GM18951 (cell line): ENCODE data around the gene KLHL7.

Experiments
- POLR2A ChIP-seq: IDR thresholded peaks from 4 replicates; pipeline ENCODE4 v1.6.1; 2011; ENCODE audit warnings: mild to moderate bottlenecking; ENCODE audit not compliant: insufficient read length, insufficient read depth; ENCODE audit errors: extremely low read depth
- in situ Hi-C: fragments of 300-500 bp; cut with MboI; formaldehyde crosslinking; loops from one replicate; pipeline ENCODE4 v1.12.0; 2022; ENCODE audit warnings: low sequenced_read_pairs, mixed read lengths, inconsistent platforms; ENCODE audit not compliant: unreplicated experiment

The KLHL7 gene

GRCh38 chr7:23096518-23097290 lies 8.9 kb upstream of the KLHL7 start:
- no peak for TF ChIP-seq POLR2A
- in situ Hi-C loops: no loop called here

GRCh38 chr7:23098029-23098428 lies 7.6 kb upstream of the KLHL7 start:
- TF ChIP-seq POLR2A: no peak
- in situ Hi-C loops: no loop called here

GRCh38 chr7:23098460-23098859 lies 7.1 kb upstream of the KLHL7 start:
- TF ChIP-seq POLR2A: no peak
- in situ Hi-C loops: no loop called here

- TF ChIP-seq POLR2A: no peak
- in situ Hi-C loops: no loop called here
Measured at GRCh38 chr7:23100697-23101096, 4.9 kb upstream of the KLHL7 start.

- no peak for TF ChIP-seq POLR2A
- in situ Hi-C loops: no loop called here
Measured at GRCh38 chr7:23105086-23105643, 420 bp upstream of the KLHL7 start.

- no peak for TF ChIP-seq POLR2A
- in situ Hi-C loops: no loop called here
Measured at GRCh38 chr7:23106057-23106822, 655 bp downstream of the KLHL7 start.

GRCh38 chr7:23106823-23107663 lies 1.5 kb downstream of the KLHL7 start:
- in situ Hi-C loops: no loop called here
- no peak for TF ChIP-seq POLR2A

GRCh38 chr7:23107781-23108180 lies 2.2 kb downstream of the KLHL7 start:
- in situ Hi-C loops: no loop called here
- no peak for TF ChIP-seq POLR2A

GRCh38 chr7:23108995-23109394 lies 3.4 kb downstream of the KLHL7 start:
- no peak for TF ChIP-seq POLR2A
- in situ Hi-C loops: no loop called here

GRCh38 chr7:23109470-23109869 lies 3.9 kb downstream of the KLHL7 start:
- TF ChIP-seq POLR2A: no peak
- in situ Hi-C loops: no loop called here

- no peak for TF ChIP-seq POLR2A
- in situ Hi-C loops: no loop called here
Measured at GRCh38 chr7:23114896-23115295, 9.3 kb downstream of the KLHL7 start.

- in situ Hi-C loops: no loop called here
- no peak for TF ChIP-seq POLR2A
Measured at GRCh38 chr7:23115991-23116390, 10.4 kb downstream of the KLHL7 start.

GRCh38 chr7:23117841-23118240 lies 12.3 kb downstream of the KLHL7 start:
- in situ Hi-C loops: no loop called here
- no peak for TF ChIP-seq POLR2A
